Activated effector memory CD4-positive, alpha-beta T cell treated with anti-CD3 and anti-CD28 coated beads, Interleukin-2, amount 50 U/mL, for 16 hours (primary cell): ENCODE results near the gene GNG11.
"Not testable (repeated sequence)": the region's sequence is repeated elsewhere in the genome, so short reads cannot be mapped to it uniquely, and the experiment has no call there.

ENCODE experiments used
- DNase-seq: peaks from one replicate; pipeline ENCODE4 v3.0.0-alpha.2; 2020

Gene GNG11

GRCh38 chr7:93911661-93912060 is 9.9 kb upstream of the GNG11 start:
- DNase-seq = not testable (repeated sequence)

GRCh38 chr7:93913197-93913596 is 8.3 kb upstream of the GNG11 start:
- no peak for DNase-seq

- DNase-seq = no peak
Observed at GRCh38 chr7:93914581-93915066, 6.9 kb upstream of the GNG11 start.

- DNase-seq = not testable (repeated sequence)
Observed at GRCh38 chr7:93915206-93915842, 6.2 kb upstream of the GNG11 start.

DNA sequence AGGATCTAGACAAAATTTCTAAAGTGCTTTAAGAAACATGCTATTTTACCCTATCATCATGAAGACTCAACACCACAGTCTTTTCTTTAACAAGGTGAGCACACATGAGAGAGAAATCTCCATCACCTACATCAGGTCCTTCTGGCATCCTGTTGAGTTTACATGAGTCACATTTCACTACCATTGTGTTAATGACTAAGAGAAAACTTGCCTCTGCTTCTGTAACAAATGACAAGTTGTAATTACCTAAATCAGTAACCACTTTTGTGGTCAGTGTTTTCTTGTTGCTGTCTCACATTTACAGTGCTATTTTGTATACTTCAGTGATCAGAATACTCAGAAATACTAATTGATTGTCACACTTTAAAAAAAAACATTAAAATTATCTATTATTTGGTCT is 5.6 kb upstream of the GNG11 start:
- DNase-seq = not testable (repeated sequence)

DNA sequence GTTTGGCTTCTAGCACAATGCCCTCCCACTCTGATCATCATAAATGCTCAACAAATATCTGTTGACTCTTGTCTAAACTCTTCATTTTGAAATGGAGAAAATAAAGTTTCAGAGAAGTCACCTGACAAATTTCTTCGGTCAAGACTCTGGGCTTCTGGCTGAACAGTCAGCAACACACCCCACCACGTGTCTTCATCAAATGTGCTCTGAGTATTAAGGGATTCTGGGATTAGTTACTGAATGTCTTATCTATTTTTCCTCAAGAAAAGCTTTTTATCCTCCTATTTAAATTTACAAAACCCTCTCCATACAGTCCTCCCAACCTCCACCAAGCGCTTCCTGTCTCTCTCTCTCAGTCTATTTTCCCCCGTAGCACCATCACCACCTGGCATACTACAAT is 5.2 kb upstream of the GNG11 start:
- not testable (repeated sequence) for DNase-seq

- DNase-seq = no peak
Observed at GRCh38 chr7:93920496-93921182, 896 bp upstream of the GNG11 start.

GRCh38 chr7:93921186-93921585 is 349 bp upstream of the GNG11 start:
- no peak for DNase-seq

DNA sequence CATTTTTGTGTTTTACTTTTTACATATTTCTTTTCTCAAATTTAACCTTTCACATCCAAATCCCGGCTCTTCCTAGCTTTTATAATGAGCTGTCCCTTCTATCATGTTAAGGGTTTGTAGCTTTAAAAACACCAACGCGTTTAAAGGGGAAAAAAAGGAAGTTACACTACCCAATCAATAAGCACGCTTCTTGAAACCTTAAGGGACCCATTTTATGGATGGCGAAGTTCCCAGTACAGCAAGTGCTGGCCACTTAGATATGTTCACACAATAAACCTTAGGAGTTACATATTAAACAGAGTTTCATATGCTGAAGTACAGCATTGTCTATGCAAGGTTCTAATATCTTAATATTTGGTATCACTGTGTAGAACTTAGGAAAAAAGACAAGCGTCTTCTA is 1.8 kb downstream of the GNG11 start:
- no peak for DNase-seq

- DNase-seq = no peak
Observed at GRCh38 chr7:93923942-93924341, 2.4 kb downstream of the GNG11 start.

GRCh38 chr7:93926800-93927199 is 5.3 kb downstream of the GNG11 start:
- no peak for DNase-seq

DNA sequence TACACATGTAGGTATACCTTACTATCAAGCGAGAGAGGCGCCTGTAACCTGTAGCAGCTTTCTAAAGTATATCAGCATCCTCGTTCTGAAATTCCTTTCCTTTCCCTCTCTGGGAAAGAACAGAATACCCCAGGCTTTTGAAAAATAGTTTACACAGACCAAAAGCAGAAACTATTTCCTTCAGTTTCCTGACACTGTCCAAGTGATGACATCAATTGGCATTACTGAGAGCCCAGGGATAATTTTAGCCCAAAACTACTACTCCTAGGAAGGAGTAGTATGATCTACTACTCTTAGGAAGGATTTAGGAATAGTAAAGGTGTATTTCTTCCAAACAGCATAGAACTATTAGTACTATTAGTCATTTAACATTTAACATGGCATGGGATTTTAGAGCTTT is 6.0 kb downstream of the GNG11 start:
- no peak for DNase-seq

GRCh38 chr7:93931655-93932054 is 10.1 kb downstream of the GNG11 start:
- no peak for DNase-seq

DNA sequence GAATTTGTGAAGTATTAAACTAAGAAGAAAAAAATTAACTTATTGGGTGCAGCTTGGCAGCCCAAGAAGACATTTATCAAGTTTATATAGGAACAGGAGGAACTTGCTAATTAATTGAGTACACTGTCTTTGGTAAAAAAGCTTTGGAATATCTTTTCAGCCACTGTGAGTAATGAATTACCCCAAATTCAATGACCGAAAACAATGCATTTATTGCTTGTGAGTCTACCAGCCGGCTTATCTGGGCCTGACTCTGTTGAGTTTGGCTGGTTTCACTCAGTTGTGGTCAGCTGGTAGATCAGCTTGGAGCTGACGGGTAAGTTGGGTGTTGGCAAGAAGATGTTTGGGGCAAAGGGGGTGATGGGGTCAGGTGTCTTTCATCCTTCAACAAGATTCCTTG is 11.6 kb downstream of the GNG11 start:
- DNase-seq = no peak

- no peak for DNase-seq
Observed at GRCh38 chr7:93935102-93935501, 13.6 kb downstream of the GNG11 start.

DNA sequence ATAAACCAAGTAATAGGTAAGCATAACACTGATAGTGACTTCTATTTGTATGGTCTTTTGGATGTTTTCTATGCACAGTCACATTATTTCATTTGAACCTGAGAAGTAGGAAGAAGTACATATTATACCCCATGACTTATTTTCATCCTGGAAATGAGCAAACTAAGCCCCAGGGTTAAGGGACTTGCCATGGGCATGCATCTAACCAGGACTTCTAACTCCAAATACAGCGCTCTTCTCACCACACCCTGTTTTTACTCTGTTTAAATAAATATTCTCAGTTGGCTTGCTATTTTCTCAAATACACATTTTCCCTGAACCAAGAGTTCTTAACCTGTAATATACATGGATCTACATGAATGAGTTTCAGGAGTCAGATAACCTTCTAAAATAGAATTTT is 16.3 kb downstream of the GNG11 start:
- no peak for DNase-seq

DNA sequence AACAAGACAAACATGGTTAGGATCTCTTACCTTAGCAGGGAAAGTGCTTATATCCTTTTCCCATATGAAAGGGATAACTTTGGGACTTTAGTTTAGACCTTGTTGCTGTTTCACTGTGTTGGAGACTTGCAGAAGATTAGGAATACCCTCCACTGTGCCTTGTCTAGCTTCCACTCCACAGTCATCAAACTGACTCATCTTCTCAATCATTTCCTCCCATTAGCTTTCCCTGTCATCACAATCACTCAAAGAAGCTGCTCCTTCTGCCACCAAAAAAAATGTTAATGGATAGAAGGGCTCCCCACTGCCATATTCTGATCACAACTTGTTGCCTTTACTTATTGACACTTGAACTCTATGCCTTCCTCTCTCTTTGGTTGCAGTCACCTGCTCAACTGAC is 16.8 kb downstream of the GNG11 start:
- no peak for DNase-seq

DNA sequence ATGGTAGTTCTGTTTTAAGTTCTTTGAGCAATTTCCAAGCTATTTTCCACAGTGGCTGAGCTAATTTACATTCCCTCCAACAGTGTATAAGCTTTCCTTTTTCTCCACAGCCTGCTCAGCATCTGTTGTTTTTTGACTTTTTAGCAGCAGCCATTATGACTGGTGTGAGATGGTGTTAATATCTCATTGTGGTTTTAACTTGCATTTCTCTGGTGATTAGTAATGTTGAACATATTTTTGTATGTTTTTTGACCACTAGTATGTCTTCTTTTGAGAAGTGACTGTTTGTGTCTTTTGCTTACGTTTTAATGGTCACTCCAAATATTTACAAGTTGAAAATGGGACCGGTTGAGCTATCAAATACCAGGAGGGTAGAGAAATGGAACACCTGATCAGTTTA is 20.4 kb downstream of the GNG11 start:
- DNase-seq = no peak

DNA sequence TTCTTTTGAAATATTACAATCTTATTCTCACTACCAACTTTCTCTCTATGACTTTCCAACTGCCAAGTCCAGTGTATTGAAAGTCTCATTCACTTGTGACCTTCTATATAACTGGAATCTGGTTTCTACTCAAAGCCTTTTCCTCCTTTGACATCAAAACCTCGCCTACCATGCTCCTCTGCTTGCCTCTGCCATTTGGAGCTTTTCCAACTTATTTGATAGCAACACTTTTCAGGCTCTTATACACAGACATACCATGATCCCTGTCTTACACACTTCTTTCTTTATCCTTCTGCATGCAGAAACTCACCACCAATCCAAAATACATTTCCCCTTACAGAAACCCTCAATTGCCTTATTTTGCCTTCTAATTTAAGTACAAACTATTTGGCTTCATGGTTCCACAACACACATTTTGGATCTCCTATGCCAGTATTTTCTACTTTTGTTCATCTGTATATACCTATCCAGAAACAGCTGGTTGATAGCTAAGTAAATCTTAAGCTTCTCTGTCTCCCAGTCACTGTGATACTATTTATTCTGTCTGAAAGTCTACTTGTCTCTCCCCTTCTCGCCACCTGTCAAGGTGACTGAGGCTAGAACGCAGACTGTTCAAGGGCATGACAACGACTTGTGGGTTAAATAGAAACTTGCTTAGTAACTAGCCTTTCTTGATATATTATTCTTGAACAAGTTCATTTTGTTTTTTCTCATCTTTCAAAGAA is 22.4 kb downstream of the GNG11 start:
- DNase-seq = no peak

GRCh38 chr7:93944673-93945072 is 23.1 kb downstream of the GNG11 start:
- no peak for DNase-seq

GRCh38 chr7:93945083-93945482 is 23.5 kb downstream of the GNG11 start:
- no peak for DNase-seq

DNA sequence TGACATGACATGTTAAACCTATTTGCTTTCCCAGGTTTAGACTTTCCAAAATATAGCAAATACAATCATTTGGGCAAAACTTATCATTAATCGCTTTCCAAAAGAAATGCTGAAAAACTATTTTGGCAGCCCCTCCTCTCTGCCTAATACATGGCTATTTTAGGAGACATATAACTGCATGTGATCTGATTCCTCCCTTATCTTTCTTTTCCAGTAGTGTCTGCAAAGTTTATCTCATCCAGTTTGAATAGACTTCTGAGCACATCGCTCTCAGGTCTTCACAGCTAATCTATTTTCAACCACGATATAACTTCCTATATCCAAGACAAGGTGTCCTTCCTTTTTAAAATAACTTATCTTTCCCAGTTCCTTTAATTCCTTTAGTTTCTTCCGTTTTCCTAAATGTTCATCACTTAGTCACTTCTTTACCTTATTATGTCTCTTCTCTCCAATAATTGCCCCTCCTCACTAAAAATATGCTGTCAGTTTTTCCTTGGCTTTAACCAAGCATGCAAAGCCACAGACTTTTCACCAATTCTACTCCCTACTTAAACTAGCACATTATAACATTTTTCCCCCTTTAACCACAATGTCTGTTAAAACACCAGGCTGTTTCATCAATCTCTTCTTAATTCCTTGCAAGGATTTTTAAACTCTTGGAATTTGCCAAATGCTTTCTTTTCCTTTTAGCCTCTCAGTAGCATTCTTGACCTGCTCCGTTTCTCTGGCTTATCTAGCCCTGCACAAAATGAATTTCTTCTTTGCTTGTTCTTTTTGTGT is 24.4 kb downstream of the GNG11 start:
- DNase-seq = no peak

- no peak for DNase-seq
Observed at GRCh38 chr7:93948106-93948505, 26.6 kb downstream of the GNG11 start.
